HG03460 (cell line): ENCODE measurements around the gene DNMT3L.
"Not testable (repeated sequence)": the region's sequence is repeated elsewhere in the genome, so short reads cannot be mapped to it uniquely, and the experiment has no call there.

Experiments used
- ATAC-seq: cut with Tn5 transposase; IDR thresholded peaks from one replicate; pipeline ENCODE4 v1.9.1; 2021; ENCODE audit not compliant: unreplicated experiment

DNMT3L gene

GRCh38 chr21:44261675-44262295 lies at the start of gene DNMT3L:
DNMT3L (minus strand) TSS chr21:44261897; CDS start chr21:44261259, 638 bp downstream.
- ATAC-seq, result no peak

DNA sequence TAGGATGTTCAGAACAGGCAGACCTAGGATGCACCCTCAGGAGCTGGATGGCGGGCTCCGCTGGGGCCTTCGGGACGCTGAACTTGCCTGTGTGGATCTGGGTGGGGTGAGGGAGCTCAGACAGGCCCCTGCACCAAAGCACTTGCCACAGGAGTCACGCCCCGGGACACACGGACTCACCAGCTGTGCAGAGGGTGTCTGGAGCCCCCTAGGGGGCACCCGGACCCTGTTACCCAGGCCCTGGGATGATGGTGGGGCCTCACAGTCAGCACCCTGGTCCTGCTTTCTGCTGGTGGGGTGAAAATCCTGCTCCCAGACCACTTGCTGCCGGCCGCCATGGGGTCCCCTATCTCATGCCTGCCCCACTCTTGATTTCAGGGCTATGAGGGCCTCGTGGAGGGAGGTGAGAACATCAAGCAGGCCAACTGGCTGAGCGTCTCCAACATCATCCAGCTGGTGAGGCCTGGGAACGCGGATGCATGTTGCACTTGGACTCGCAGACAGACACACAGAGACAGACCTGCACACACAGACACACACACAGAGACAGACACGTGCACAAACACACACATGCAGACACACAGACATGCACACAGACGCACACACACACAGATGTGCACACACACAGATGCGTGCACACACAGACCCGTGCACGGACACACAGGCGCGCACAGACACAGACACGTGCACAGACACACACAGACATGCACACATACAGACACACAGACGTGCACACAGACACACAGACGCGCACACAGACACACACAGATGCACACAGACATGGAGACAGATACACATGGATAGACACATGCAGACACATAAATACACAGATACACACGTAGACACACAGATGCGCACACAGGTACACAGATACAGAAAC lies 49.2 kb upstream of the DNMT3L start:
- ATAC-seq, result no peak

DNA sequence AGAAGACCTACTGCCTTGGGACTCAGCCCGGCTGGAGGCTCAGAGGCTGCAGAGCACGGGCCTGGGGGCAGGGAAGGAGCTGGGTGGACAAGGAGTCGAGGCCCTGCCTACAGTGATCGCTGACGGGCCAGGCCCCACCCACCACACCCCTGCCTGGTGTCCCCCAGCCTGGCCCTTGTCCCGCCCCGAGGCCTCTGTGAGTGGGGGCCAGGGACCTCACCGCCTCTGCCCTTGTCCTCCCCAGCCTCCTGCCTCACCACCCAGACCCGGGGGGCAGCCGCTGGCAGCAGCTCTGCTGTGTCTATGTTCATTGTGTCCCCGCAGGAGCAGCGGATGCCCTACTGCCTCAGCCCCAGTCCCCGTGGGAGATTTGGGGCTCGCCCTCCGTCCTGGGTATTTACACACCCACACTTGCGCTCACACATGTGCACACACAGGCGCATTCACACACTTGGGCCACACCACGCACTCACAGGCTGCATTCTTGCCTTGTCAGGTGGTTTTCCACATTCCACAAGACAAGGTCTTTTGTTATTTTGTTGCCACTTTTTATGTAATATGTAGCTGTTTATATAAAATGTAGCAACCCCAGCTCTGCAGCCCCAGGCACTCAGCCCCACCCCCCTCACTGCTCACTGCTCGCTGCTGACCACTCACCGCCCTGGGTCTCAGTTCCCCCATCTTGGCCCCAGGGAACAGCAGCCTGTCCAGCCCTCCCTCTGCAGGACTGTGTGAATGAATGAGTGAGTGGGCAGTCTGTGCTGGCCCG lies 45.4 kb upstream of the DNMT3L start:
- ATAC-seq, result no peak

DNA sequence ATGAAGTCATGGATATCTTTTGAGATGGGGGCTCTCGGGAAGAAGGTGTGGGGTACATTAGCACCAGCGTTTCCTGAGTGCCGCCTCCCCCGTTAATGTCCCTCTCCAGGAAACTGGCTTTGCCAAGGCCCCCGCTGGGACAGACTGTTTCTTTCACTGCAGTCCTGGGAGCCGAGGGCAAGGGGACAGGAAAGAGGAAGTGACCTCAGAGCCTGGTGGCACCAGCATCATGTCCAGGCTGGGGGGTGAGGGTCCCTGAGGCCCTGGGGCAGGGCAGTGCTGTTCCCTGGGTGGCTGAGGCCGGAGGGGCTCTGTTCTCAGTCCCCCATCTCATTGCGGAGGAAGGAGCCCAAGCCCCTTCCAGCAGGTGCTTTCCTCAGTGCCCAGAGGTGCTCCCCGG lies 44.0 kb upstream of the DNMT3L start:
- ATAC-seq, result no peak

GRCh38 chr21:44304877-44305293 lies 43.2 kb upstream of the DNMT3L start:
- ATAC-seq, result no peak

DNA sequence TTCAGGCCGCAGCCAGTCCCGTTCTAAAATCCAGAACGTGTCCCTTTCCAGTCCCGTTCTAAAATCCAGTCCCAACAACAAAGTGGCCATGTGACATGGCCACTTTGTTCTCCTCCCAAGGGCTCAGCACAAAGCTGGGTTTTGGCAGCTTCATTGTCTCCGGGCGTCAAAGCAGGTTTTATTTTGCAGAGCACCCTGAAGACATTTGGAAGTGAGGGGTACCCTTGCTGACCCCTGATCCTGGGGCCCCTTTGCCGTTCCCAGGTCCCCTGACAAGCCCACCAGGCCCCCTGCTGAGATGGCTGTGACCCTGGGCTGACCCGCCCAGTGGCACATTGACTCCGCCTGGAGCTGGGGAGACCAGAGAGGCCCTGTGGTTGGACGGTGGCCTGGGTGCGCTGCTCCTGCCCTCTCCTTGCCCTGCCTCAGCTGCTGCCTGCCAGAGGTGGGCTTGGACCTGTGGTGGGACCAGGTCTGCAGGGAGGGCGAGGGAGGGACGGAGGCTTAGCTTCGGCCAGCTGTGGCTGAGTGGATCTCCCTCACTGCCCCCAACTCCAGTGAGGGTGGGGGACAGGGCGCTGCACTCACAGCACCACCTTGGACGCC lies 42.4 kb upstream of the DNMT3L start:
- no peak for ATAC-seq

- ATAC-seq, result no peak
These were observed 41.8 kb upstream of the DNMT3L start for GRCh38 chr21:44303490-44303981.

GRCh38 chr21:44302573-44303401 lies 41.1 kb upstream of the DNMT3L start:
- not testable (repeated sequence) for ATAC-seq

- no peak for ATAC-seq
These were observed 40.3 kb upstream of the DNMT3L start for GRCh38 chr21:44301961-44302406.

DNA sequence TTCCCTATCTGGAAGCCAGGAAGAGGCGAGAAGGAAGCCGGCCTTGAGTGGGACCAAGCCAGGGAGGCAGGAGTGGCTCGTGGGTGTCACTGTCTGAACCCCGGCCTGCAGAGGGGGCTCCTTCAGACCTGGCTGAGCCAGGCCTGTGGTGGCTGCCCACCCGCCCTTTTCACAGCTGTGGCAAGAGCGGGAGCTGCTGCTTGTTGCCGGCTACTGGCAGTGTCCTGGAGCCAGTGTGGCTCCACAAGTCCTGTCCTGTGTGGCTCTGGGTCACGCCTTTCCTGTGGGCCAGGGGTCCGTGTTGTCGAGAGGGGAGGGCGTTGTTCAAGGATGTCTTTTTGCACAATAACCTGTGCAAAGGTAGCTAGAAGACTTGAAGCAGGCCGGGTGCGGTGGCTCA lies 39.4 kb upstream of the DNMT3L start:
- ATAC-seq, result no peak

- peak; percentile 38 for ATAC-seq
These were observed 38.7 kb upstream of the DNMT3L start for GRCh38 chr21:44300262-44300959.

DNA sequence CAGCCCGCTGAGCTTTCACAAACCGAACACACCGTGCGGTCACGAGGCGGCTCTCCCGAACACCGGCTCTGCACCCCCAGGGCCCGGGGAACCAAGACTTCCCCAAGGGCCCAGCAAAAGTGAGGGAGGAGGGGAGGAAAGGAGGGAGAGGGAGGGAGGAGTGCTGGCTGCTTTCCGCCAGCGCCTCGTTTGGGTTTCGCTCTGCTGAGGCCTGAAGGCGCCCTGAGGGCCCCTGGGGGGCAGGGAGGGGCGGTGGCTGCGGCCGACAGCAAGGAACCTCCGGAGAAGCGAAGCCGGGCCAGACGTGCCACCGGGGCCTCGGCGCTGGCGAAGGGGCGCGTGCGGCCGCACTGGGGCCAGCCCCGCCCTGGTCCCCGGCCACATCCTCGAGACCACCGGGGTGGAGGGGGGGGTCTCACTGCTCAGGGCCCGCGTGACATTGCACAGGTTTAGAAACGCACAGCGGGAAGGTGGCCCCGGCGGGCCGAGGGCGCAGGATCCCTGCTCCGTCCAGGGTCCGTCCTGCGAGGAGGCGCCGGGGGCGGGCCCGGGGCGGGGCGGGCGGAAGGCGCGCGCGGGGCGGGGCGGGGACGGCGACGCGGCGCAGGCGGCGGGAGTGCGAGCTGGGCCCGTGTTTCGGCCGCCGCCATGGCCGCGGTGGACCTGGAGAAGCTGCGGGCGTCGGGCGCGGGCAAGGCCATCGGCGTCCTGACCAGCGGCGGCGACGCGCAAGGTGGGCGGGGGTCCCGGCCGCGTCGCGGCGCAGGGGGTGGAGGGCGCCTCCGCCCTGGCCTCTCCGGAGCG lies 38.0 kb upstream of the DNMT3L start, which contains the start of gene PFKL:
TSS of gene PFKL (plus strand) at position 596 of the 804 bp plus-strand sequence. CDS start at position 649, 53 bp downstream.
- peak; percentile 46 for ATAC-seq

- no peak for ATAC-seq
These were observed 37.4 kb upstream of the DNMT3L start for GRCh38 chr21:44299085-44299457.

- ATAC-seq, result no peak
These were observed 36.6 kb upstream of the DNMT3L start for GRCh38 chr21:44298301-44298700.

DNA sequence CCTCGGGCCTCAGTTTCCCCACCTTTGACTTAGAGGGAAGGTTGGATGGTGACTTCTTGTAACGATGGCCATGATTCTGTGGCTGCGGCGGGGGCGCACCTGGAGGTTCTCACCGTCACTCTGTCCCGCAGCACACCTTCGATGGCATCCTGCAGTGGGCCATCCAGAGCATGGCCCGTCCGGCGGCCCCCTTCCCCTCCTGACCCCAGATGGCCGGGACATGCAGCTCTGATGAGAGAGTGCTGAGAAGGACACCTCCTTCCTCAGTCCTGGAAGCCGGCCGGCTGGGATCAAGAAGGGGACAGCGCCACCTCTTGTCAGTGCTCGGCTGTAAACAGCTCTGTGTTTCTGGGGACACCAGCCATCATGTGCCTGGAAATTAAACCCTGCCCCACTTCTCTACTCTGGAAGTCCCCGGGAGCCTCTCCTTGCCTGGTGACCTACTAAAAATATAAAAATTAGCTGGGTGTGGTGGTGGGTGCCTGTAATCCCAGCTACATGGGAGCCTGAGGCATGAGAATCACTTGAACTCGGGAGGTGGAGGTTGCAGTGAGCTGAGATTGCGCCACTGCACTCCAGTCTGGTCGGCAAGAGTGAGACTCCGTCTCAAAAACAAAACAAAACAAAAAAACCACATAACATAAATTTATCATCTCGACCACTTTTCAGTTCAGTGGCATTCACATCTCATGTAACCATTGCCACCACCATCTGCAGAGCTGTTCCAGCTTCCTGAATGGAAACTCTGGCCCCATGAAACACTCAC lies 36.0 kb upstream of the DNMT3L start:
- ATAC-seq, result peak; percentile 29

DNA sequence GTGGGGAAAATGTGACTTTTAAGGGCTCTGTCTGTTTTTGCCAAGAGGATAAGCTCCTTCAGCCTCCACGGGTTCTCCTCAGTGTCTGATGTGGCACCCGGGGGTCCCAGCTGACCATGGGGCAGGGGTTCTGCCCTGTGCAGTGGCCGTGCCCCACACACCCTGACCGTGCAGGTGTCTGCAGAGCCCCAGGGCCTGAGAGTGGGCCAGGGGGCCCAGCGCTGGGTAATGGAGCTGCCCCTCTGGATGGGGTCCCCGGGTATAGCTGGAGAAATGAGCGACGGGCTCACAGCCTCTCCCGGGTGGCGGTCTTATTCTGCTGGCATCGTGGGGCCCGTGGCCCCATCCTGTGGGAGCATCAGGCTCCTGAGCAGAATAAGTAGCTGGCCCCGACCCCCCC lies 35.2 kb upstream of the DNMT3L start:
- no peak for ATAC-seq

DNA sequence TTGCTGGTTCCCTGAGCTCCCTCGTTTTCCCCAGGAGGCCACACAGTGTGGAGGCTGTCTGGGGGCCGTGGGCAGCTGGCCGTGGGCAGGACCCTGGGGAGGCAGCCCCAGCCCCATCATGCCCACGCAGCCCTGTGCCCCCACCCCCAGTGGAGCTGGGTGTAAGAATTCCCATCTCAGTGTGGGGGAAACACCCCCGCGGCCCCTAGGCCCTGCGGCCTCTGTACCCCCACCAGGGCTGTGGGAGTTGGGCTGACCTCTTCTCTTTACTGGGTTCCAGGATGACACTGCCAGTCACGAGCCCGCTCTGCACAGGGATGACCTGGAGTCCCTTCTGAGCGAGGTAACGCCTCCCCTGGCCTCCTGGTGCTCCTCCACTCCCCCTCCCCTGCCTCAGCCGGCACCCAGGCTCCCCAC lies 34.4 kb upstream of the DNMT3L start:
- ATAC-seq, result no peak

DNA sequence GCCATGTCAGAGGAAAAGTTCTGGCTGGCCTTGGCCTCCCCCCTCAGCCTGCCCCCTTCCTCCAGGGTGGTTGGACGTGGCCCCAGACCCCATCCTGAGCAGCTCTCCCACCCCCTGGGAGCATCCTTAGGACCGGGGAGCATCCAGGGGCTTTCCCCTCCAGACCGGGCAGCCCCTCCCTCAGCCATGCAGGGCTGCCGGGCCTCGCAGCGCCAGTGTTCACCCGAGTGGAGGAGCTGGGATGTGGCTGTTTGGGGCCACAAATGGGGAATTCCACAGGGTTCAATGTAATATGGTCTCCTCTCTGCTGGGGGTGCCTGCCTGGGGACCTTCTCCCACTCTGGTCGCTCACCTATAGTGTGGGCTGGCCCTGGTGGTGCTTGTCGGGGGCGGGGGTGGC lies 33.9 kb upstream of the DNMT3L start:
- ATAC-seq, result no peak
